GM12875 (cell line): ENCODE data around the gene AKAP14.
"Not testable (repeated sequence)": the region's sequence is repeated elsewhere in the genome, so short reads cannot be mapped to it uniquely, and the experiment has no call there.

ENCODE experiments used
- H3K4me3 ChIP-seq: one replicate; pipeline ENCODE4 v1.5.1; 2011; ENCODE audit warnings: low read depth, low read length, control low read depth
- TF ChIP-seq, protein P1 (sequence below): IDR thresholded peaks from 2 replicates; pipeline ENCODE4 v1.5.1; 2011; ENCODE audit warnings: low read depth, mild to moderate bottlenecking, control low read depth, inconsistent platforms, low read length, moderate library complexity, borderline replicate concordance; ENCODE audit not compliant: insufficient read depth

The AKAP14 gene

DNA sequence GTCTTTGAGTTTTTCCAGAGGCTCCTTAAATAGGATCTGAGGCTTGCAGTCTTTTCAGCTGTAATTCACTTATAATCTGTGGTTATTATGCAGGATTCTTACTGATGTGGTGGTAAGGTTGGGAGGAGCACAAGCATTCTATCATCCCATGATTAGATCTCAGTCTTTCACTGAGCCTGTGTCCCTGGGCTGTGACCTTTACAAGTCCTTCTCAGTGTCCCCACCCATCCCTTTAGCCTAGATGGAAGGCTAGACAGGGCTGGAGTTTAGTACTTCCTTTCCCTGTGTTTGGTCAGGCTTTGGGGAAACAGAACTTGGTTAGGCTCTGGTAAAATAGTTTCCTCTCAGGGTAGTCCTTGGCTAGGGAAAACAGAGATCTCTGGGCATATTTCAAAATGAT, 64.9 kb downstream of the AKAP14 start:
- TF ChIP-seq, protein P1, sequence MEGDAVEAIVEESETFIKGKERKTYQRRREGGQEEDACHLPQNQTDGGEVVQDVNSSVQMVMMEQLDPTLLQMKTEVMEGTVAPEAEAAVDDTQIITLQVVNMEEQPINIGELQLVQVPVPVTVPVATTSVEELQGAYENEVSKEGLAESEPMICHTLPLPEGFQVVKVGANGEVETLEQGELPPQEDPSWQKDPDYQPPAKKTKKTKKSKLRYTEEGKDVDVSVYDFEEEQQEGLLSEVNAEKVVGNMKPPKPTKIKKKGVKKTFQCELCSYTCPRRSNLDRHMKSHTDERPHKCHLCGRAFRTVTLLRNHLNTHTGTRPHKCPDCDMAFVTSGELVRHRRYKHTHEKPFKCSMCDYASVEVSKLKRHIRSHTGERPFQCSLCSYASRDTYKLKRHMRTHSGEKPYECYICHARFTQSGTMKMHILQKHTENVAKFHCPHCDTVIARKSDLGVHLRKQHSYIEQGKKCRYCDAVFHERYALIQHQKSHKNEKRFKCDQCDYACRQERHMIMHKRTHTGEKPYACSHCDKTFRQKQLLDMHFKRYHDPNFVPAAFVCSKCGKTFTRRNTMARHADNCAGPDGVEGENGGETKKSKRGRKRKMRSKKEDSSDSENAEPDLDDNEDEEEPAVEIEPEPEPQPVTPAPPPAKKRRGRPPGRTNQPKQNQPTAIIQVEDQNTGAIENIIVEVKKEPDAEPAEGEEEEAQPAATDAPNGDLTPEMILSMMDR, result no peak
- no peak overlapping the region for H3K4me3 ChIP-seq

DNA sequence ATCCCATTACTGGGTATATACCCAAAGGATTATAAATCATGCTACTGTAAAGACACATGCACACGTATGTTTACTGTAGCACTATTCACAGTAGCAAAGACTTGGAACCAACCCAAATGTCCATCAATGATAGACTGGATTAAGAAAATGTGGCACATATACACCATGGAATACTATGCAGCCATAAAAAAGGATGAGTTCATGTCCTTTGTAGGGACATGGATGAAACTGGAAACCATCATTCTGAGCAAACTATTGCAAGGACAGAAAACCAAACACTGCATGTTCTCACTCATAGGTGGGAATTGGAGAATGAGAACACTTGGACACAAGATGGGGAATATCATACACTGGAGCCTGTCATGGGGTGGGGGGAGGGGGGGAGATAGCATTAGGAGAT, 71.1 kb downstream of the AKAP14 start:
- not testable (repeated sequence) for H3K4me3 ChIP-seq
